Thyroid gland (tissue), 4 donors: ENCODE data around the gene PRSS37.

Source experiments
- POLR2A ChIP-seq, 2 donors: fragments of 450-650 bp; IDR thresholded peaks; one replicate each; pipeline ENCODE4 v1.6.1; 2017; ENCODE audit warnings: antibody characterized with exemption in 2 of 2, mild to moderate bottlenecking in 2 of 2, moderate library complexity in 1 of 2
- TF ChIP-seq, protein P1 (sequence below), 6 experiments: fragments of 200-600 bp in 3 of 6; fragments of 450-650 bp in 3 of 6; sonication (generic) in 3 of 6; IDR thresholded peaks; one replicate each; pipeline ENCODE4 v1.5.1; 2016 to 2019; ENCODE audit warnings: antibody characterized with exemption in 6 of 6, mild to moderate bottlenecking in 2 of 6, inconsistent platforms in 1 of 6, moderate library complexity in 1 of 6

DNA sequence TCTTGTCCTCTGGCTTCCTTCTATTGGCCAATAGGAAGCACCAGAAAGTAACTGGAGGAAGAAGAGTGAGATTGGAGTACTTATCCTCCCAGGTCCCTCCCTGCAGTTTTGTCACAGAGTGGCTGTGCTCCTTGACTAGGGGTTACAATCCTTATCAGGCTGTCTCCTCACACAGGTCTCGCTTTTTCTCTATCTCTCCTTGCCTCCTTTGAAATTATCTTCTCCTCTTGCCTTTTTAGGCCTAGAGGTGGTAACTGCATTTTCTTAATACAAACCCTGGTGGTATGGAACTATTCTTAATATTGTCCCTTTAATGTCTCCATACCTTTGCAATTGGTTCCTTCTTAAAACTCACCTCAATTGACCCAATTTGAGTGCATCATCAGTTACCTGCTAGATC is 2.7 kb downstream of the PRSS37 start:
- TF ChIP-seq POLR2A (IDR thresholded peaks at IDR 0.05): no peak
- TF ChIP-seq, protein P1, sequence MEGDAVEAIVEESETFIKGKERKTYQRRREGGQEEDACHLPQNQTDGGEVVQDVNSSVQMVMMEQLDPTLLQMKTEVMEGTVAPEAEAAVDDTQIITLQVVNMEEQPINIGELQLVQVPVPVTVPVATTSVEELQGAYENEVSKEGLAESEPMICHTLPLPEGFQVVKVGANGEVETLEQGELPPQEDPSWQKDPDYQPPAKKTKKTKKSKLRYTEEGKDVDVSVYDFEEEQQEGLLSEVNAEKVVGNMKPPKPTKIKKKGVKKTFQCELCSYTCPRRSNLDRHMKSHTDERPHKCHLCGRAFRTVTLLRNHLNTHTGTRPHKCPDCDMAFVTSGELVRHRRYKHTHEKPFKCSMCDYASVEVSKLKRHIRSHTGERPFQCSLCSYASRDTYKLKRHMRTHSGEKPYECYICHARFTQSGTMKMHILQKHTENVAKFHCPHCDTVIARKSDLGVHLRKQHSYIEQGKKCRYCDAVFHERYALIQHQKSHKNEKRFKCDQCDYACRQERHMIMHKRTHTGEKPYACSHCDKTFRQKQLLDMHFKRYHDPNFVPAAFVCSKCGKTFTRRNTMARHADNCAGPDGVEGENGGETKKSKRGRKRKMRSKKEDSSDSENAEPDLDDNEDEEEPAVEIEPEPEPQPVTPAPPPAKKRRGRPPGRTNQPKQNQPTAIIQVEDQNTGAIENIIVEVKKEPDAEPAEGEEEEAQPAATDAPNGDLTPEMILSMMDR (IDR thresholded peaks at IDR 0.05): no peak
